ENCODE data around the gene SCFD1.
"Not testable (repeated sequence)": the region's sequence is repeated elsewhere in the genome, so short reads cannot be mapped to it uniquely, and the experiment has no call there.

The SCFD1 gene

GRCh38 chr14:30621940-30622830 lies at the start of gene SCFD1:
Gene SCFD1, plus strand, starts transcription at chr14:30622319. Its CDS starts 20 bp downstream, at chr14:30622339.
- peak; percentile 90 for DNase-seq (ENCODE audit: low spot score)

GRCh38 chr14:30572771-30573170 lies 49.3 kb upstream of the SCFD1 start:
- no peak for DNase-seq (ENCODE audit: low spot score)

GRCh38 chr14:30573226-30573814 lies 48.8 kb upstream of the SCFD1 start:
- DNase-seq (ENCODE audit: low spot score): no peak

GRCh38 chr14:30573966-30574365 lies 48.2 kb upstream of the SCFD1 start:
- DNase-seq (ENCODE audit: low spot score): no peak

- DNase-seq (ENCODE audit: low spot score): not testable (repeated sequence)
Observed at GRCh38 chr14:30574777-30575176, 47.3 kb upstream of the SCFD1 start.

- DNase-seq (ENCODE audit: low spot score): not testable (repeated sequence)
Observed at GRCh38 chr14:30576333-30576732, 45.8 kb upstream of the SCFD1 start.

- DNase-seq (ENCODE audit: low spot score): no peak
Observed at GRCh38 chr14:30580616-30581282, 41.4 kb upstream of the SCFD1 start.

GRCh38 chr14:30581283-30581625 lies 40.9 kb upstream of the SCFD1 start:
- no peak for DNase-seq (ENCODE audit: low spot score)

GRCh38 chr14:30582376-30582775 lies 39.7 kb upstream of the SCFD1 start:
- no peak for DNase-seq (ENCODE audit: low spot score)

- DNase-seq (ENCODE audit: low spot score): no peak
Observed at GRCh38 chr14:30584058-30584630, 38.0 kb upstream of the SCFD1 start.

GRCh38 chr14:30585204-30585603 lies 36.9 kb upstream of the SCFD1 start:
- no peak for DNase-seq (ENCODE audit: low spot score)

GRCh38 chr14:30587141-30587540 lies 35.0 kb upstream of the SCFD1 start:
- no peak for DNase-seq (ENCODE audit: low spot score)

GRCh38 chr14:30588873-30589272 lies 33.2 kb upstream of the SCFD1 start:
- DNase-seq (ENCODE audit: low spot score): no peak

- no peak for DNase-seq (ENCODE audit: low spot score)
Observed at GRCh38 chr14:30596935-30597334, 25.2 kb upstream of the SCFD1 start.

- DNase-seq (ENCODE audit: low spot score): no peak
Observed at GRCh38 chr14:30597504-30597903, 24.6 kb upstream of the SCFD1 start.

GRCh38 chr14:30600922-30601918 lies 20.9 kb upstream of the SCFD1 start:
- no peak for DNase-seq (ENCODE audit: low spot score)

- DNase-seq (ENCODE audit: low spot score): no peak
Observed at GRCh38 chr14:30603402-30603801, 18.7 kb upstream of the SCFD1 start.

- not testable (repeated sequence) for DNase-seq (ENCODE audit: low spot score)
Observed at GRCh38 chr14:30604696-30605095, 17.4 kb upstream of the SCFD1 start.

- no peak for DNase-seq (ENCODE audit: low spot score)
Observed at GRCh38 chr14:30607156-30607780, 14.9 kb upstream of the SCFD1 start.

- DNase-seq (ENCODE audit: low spot score): no peak
Observed at GRCh38 chr14:30608533-30609006, 13.5 kb upstream of the SCFD1 start.
